ENCODE data around the gene ANKIB1.

- TF ChIP-seq BHLHE40 (IDR thresholded peaks at IDR 0.05; ENCODE audit: low read depth, low read length) (no peak), CEBPB (IDR thresholded peaks at IDR 0.05) (no peak), CHD2 (IDR thresholded peaks at IDR 0.05; ENCODE audit: low read length, partially characterized antibody) (no peak), RFX5 (IDR thresholded peaks at IDR 0.05) (no peak), CTCF (IDR thresholded peaks at IDR 0.05) (no peak), MYC (IDR thresholded peaks at IDR 0.05; ENCODE audit: borderline replicate concordance, low read length) (no peak)
Observed at GRCh38 chr7:92268921-92269320, 23.1 kb downstream of the ANKIB1 start.

Data from A549 (cell line).